HG02884 (cell line): ENCODE results near the gene ST6GAL2.

Source experiments
- ATAC-seq: cut with Tn5 transposase; IDR thresholded peaks from one replicate; pipeline ENCODE4 v1.9.1; 2021; ENCODE audit warnings: mild to moderate bottlenecking, moderate library complexity; ENCODE audit not compliant: unreplicated experiment

ST6GAL2 gene

DNA sequence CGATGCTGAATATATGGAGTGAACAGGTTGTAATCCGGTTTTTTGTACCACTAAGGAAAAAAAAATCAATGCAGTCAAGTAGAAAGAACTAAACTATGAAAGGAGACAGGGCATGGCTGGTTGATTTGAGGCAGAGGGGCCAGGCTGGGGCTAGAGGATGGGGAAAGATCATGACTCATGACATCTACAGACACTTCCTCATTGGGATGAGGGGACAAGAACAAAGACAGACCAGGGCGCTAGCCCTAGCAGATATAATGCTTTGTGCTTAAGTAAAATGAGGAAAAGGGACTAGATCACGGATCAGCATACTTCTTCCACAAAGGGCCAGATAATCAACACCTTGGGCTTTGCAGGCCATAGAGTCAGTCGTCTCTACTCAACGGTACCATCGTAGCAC is 55.8 kb downstream of the ST6GAL2 start:
- no peak for ATAC-seq

DNA sequence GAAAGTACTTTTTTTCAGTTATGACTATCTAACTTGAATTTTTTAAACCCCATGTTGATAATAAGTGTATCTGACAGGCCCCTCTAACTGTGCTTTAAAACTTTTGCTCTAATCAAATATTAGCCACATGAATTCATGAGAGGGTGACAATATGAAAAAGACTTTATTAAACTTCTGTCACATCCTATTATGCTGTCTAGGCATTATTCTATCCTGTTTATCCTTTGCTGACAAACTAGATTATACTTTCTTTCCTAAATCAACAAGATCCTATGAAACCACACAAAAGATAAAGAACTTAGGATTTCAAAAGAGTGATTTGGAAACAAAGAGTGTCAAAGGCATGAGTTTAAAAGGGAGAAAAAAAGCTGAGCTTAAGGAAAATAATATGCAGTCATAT is 57.8 kb downstream of the ST6GAL2 start:
- no peak for ATAC-seq

DNA sequence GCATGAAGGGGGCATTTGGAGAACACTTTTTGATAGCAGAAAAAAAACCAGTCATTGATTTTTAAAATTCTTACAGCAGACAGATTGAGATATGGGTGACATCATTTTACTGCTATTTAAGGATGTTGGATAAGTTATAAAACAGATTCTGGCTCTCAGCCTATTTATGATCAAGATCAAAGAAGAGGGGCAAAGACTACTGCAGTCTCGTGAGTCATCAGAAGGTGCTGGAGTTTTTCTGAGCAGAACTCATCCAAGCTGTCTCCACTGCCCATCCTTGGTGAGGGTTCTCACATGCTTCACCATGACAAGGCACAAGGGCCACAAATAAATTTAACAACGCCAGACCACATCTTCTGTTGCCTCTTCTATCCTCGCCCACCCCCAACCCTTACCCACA is 58.8 kb downstream of the ST6GAL2 start:
- no peak for ATAC-seq

DNA sequence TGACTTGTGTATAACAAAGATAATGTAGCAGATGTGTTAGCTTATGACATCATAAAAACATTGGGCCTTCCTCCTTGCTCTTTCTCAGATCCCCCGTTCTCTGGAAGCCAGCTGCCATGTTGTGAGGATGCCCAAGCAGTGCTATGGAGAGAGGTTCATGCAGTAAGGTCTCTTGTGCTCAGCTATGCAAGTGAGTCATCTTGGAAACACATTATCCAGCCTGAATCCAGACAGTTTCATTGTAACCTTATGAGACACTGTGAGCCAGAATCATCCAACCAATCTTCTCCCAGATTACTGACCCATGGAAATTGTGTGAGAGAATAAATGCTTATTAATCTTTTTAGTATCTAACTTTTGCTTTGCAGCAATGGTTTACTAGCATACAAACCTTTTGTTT is 60.8 kb downstream of the ST6GAL2 start:
- no peak for ATAC-seq

DNA sequence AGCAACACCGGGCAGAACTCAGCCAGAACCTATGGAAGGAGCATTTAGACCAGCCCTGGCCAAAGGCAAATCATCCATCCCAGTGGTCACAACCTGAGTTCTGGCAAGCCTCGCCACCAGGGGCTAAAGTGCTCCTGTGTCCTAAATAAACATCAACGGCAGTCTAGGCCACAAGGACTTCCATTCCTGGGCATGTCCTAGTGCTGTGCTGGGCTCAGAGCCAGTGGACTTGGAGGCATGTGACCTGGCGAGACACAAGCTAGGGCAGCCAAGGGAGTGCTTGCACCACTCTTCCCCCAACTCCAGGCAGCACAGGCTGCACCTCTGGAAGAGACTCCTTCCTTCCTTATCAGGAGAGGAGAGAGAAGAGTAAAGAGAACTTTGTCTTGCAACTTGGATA is 69.0 kb downstream of the ST6GAL2 start:
- ATAC-seq = no peak

DNA sequence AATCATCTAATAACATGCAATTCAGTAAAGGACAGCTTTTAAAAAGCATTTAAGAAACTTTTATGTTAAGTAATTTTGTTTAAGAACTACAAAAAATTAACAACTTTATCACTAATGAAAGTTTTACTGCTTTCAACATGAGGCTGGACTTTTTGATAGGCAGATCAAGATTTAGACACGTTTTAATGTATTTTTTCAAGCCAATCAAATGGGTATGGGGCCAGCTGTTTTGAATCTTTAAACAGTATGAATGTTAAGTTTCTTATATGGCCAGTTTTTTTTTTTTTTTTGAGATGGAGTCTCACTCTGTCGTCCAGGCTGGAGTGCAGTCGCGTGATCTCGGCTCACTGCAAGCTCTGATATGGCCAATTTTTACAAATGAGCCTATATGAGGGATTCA is 73.1 kb downstream of the ST6GAL2 start:
- ATAC-seq = no peak

DNA sequence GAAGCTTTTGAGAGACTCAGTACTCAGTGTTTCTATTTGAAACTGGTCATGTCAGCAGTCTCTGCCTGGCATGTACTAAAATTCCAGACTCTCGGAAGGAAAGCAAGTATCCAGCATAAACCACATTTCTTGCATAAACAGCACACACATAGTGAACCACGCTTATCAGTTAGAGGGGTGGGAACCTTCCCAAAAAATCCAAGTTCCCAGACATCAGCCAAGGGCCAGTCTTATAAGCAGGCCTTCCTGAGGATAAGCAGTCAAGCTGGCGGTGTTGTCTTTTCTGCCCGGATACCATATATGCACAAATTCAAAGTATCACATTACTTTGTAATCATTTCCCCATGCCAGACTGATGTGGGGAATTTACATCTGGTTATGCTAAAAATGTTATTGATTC is 73.6 kb downstream of the ST6GAL2 start:
- no peak for ATAC-seq

DNA sequence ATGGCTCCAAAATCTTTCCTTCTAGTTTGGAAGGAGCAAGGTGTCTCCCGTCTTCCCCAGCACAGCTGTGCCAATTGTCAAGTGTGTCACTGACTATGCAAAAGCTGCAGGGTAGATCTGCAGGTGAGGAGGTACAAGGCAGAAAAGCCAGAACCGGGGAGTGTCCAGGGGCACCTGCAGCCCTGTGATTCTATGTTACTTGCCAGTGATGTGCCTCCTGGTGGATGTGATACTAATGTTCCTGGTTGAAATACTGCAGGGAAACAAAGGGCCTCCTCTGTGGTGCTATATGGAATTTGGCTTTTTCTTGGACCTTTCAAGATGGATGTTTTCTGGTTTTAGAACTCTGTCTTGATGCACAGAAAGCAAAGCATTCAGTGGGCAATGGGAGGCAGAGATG is 80.3 kb downstream of the ST6GAL2 start:
- ATAC-seq = no peak

DNA sequence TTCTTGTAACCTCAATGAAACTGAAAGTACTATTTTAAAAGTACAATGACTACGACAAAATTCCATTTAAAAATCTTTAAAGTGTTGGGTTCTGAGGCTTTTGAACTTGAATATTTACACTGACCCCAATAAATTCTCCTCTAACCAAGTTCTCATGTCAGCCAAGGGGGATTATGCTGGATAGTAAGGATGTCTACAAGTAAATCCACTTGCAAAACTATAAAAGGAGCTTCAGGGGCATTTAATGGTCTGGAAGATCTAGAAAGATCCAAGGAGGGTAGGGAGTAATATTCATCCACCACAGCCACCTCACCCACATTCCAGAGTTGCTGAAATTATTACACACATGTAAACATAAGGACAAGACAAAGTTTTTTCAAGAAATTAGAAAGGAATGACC is 81.8 kb downstream of the ST6GAL2 start:
- ATAC-seq = no peak

DNA sequence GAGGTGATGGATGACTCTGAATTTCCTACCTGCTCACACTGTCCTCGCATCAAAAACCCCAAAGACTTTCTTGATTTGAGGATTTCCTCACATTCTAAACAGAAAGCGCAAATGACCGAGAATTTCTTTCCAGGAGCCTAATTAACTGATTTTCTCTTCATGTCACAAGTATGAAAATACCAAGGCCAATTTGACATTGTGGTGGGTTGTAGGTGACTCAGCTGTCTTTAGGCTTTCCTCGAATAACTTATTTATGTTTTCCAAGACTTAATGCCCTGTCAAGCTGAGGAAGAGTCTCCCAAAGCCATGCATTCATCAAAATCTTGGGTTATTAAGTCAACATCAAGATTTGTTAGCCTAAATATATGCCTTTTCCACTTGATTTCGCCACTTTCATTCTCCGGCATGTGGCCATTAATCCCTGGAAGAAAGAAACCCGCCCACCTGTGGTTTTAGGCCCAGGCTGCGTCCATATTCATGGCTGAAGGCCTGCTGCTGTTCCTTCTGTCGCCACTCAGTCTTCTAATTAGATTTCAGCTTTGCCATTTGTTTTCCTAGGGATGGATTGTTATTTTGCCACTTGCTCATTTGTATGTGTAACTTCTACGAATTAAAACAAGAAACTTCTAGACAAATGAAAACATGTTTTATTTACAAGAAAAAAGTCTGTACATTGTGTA is 84.9 kb downstream of the ST6GAL2 start:
- no peak for ATAC-seq

DNA sequence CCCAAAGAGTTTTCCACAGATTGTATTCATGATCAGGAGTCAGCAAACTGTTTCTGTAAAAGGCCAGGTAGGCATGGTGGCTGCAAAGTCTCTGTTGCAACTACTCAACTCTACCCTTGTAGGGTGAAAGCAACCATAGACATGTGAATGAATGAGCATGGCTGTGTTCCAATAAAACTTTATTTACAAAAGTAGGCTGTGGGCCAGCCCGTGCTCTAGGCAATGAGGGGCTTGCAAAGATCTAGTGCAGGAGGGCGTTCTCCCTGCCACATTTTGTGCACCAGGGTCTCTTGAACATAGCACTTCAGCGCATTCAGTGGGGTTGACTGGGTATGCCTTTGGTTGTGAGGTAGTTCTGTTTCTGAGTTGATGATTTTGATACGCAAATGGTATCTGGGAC is 85.8 kb downstream of the ST6GAL2 start:
- ATAC-seq = no peak

DNA sequence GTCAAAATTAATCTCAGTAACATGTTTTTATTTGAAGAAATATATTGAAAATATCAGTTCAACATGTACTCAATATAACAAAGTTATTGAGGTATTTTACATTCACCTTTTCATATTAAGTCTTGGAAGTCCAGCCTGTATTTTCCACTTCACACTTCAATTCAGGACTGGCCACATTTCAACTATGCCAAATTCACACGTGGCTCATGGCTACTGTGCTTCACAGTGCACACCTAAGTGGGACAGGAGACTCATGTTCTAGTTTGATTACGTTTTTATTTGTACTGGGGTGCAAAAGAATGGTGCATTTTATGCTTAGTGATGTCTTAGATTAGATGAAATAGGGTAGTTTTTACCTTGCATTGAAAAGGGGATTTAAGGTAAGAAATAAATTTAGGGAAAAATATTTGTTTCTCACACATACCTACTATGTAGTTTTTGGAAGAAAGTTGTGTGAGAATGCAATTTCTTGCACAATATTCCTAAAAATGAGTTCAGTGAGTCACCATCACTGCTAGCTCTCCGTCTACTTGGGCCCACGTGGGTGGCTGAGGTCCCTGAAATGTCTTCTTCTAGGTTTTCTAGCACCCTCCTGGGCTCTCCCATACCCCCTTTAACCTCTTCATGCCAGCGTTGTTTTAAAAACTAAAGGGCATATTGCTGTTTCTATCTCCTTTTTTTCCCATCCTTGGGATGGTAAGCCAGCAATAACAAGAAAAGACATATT is 87.0 kb downstream of the ST6GAL2 start:
- no peak for ATAC-seq

DNA sequence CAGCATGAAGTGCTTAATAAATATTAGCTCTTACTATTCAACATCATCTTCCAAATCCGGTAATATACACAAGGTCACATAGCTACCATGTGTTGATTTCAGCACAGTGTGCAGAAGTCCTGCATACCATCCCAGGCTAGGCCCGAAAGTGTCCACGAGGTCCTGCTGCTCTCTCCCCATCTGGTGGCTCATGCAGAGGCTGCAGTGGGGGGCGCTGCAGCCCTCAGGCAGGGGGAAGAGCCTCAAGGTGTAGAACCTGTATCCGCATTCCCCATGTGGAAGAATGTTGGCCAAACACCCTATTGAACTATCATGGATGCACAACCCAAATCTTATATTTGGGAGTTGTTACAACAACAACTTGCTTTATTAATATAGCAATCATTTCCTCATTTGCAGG is 88.5 kb downstream of the ST6GAL2 start:
- ATAC-seq = no peak

DNA sequence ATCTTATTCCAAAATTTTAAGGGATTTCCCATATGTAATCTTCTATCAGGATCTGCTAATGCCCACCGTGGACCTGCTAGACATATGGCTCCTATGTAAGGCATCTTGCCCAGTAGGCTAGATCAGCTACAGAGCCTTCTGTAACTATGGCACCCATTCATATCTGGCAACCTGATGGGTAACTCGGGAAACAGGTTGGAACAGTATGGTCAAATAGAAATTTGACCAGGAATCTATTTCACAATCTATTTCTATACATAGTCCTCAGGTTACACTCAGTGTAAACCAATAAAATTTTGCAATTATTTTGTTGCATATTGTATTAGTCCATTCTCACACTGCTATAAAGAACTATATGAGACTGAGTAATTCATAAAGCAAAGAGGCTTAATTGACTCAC is 93.3 kb downstream of the ST6GAL2 start:
- no peak for ATAC-seq

DNA sequence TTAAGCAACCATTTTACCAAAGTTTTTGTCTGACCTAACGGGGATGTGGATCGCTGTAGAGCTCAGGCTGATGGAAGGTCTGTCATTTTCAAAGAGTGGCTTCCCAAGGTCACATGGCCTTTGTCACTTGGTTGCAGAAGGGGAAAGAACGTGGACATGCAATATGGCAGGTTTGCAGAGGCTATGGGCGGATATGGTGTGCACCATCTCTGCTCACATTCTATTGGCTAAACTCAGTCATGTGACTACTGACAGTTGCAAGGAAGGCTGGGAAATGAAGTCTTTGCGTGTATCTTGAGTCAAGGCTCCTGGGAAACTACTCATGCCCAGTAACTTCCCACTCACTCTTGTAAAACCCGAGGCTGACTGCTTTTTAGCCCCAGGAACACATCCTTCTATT is 96.8 kb downstream of the ST6GAL2 start:
- no peak for ATAC-seq

DNA sequence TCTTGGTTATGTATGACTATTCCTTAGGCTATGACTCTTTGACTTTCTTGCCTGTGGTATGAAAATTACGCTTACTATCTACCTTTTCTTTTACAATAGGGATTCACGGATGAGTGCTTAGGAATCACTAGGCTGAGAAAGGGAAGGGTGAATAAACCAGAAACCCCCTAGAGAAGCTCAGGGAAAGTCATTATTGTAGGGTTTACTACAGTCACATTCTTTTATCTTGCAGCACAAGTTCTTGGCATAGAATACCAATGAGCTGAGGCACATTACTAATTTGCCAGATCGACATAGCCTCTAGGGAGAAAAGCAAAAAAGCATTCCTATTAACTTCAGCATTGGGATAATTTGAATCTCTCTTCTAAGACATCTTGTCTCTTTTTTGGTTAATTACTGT is 103.3 kb downstream of the ST6GAL2 start:
- ATAC-seq = no peak

DNA sequence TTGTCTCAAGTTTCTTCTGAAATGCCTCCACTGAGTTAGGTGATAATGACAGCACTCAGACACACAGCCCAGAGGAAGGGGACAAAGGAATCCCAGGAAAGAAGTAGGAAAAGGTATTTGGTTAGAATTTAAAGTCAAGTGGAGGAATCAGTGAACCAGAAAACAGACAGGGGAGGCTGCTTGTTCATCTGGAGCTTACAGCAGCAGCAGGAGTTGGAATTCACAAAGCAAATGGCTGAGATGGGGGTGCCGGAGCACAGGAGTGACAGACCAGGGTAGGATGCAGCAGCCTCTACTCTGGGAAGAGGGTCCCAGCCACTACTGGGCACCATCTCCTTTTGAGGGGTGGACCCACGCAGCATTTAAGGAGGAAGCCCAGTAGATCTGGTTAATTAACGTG is 104.8 kb downstream of the ST6GAL2 start:
- ATAC-seq = no peak

DNA sequence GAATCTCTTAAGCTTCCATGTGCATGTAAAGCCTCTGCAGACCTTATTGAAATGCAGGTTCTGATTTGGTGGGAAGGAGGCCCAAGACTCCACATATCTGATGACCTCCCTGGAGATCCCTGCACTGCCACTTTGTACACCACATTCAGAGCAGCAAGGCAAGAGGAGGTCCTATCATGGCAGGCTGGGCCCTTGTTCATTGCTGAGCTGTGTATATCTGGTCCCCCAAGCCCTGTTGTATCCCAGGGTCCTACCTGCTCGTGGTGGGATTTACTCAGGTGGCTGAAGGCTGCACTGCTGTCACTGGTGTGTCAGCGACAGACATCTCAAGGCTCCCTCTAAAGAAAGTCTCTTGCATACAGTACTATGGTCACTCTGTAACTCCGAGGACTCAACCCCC is 114.2 kb downstream of the ST6GAL2 start:
- ATAC-seq = no peak

DNA sequence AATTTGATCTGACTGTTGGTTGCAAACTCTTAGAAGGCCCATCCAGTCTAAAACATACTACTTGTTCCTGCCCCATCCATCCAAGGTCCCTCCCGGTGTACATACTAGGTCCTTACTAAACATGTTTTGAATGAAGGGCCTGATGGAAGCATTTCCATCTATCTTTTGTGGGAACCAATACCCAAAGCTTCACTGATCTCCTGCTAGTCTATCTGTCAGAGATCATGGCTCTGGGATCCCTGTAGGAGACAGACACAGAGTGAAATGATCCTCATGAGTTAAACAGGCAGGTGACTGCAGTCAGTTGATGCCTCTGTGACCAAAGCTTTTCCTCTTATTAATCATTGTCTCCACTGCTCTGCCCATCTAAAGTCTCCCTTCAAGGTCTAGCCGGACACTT is 115.0 kb downstream of the ST6GAL2 start:
- ATAC-seq = no peak

DNA sequence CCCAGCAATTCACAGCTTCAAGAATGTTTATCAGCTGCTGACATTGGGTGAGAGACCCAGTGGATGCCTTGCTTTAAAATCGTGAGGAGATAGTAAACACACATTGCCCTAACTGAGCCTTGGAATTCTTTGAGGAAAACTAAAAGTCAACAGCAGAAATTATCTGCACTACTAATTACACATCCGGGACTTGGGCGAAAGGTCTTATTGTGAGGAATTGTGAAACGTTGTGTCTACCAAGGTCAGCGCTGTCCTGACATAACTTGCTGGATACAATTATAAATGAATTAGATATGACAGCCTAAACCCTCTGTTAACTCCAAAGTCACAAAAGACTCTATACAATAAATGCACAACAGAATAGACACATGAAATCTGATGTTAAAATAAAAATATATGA is 121.4 kb downstream of the ST6GAL2 start:
- no peak for ATAC-seq

DNA sequence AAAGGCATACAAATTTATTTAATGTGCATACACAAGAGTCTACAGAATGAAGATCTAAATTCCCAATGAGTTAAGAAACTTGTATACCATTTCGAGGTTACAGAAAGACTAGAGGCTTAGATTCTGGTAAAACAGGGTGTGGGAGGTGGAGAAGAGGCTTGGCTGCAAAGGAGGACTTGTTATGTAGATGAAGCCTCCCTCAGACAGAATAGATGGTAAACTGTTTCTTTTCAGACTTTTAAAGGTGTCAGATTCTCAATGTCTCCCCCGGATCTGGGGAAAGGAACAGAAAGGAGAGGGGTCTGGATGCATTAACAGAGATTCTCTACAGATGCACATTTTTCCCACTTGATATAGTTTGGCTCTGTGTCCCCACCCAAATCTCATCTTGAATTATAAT is 126.0 kb downstream of the ST6GAL2 start:
- no peak for ATAC-seq

DNA sequence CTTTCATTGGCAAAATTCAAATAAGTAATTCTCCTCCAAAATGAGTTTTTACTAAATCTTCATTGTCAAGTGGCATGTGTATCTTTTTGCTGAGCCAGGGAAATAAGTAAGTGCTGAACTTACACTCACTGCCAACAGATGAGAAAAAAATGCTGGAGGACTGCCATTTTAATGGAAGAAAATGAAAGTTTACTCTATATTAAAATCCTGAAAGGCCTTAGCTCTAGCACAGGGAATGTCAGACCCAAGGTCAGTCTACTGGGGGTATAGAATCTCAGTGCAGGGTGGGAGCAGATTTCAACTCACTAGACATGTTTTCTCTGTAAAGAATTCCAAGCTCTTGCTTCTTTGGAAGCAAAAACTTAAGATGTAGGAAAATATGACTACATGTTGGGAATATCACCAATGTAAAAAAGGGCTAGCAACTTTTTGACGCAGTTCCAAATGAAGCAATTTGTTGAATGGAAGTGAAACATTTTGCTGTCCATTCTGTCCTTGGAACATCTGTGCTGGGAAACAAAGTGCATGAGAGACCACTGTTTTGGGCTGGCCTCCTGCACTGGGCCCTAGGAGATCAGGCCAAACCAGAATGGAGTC is 127.0 kb downstream of the ST6GAL2 start:
- no peak for ATAC-seq
